Cardiac muscle cell (in vitro differentiated cells and primary cell): ENCODE data around the gene CLEC4A. TPM values are rescaled to one million over a fixed set of nuclear protein-coding genes. Genes with fewer than 3 reads are reported as not detected.

ENCODE experiments used
- DNase-seq, 2 donors: peaks; one replicate each; pipeline versions ENCODE4 v3.0.0 to v3.0.0-alpha.2; 2010 to 2017; ENCODE audit warnings: low read depth in 1 of 2, low spot score in 1 of 2
- H3K27ac ChIP-seq: fragments of 200-600 bp; sonication (generic); 2 replicates; pipeline ENCODE4 v1.5.1; 2016
- H3K27me3 ChIP-seq: fragments of 200-600 bp; sonication (generic); 2 replicates; pipeline ENCODE4 v1.6.0; 2016; ENCODE audit warnings: control low read depth
- H3K36me3 ChIP-seq: fragments of 200-600 bp; sonication (generic); 2 replicates; pipeline ENCODE4 v1.5.1; 2016; ENCODE audit warnings: control low read depth
- H3K4me1 ChIP-seq: fragments of 200-600 bp; sonication (generic); 2 replicates; pipeline ENCODE4 v1.8.1; 2017; ENCODE audit warnings: low read depth, mild to moderate bottlenecking, mixed run types
- H3K4me3 ChIP-seq: fragments of 200-600 bp; sonication (generic); 2 replicates; pipeline ENCODE4 v1.5.1; 2016; ENCODE audit warnings: mild to moderate bottlenecking
- H3K9me3 ChIP-seq: fragments of 200-600 bp; sonication (generic); 2 replicates; pipeline ENCODE4 v1.5.1; 2017; ENCODE audit warnings: low read depth, mild to moderate bottlenecking, control low read depth
- polyA plus RNA-seq: library from polyadenylated mRNA; unstranded; fragments of >200 nt; fragmentation: Nextera tagmentation; extraction: Ambion mirVana; gene quantifications from 2 replicates; pipeline ENCODE4 v1.2.1, GENCODE V29; 2016
- total RNA-seq: library from RNA; depleted of rRNA; stranded (reverse); fragments of >200 nt; gene quantifications from 2 replicates; pipeline ENCODE4 v1.2.3, GENCODE V29; 2016
- TF ChIP-seq, protein P1 (sequence below): IDR thresholded peaks from 2 replicates; pipeline ENCODE4 v1.5.1; 2012; ENCODE audit warnings: low read depth, mild to moderate bottlenecking, low read length

Gene CLEC4A
- total RNA-seq (1.8 TPM in 1 of 2 replicates, not detected in the other), polyA plus RNA-seq (0.65 and 1.9 TPM in 2 replicates)

DNA sequence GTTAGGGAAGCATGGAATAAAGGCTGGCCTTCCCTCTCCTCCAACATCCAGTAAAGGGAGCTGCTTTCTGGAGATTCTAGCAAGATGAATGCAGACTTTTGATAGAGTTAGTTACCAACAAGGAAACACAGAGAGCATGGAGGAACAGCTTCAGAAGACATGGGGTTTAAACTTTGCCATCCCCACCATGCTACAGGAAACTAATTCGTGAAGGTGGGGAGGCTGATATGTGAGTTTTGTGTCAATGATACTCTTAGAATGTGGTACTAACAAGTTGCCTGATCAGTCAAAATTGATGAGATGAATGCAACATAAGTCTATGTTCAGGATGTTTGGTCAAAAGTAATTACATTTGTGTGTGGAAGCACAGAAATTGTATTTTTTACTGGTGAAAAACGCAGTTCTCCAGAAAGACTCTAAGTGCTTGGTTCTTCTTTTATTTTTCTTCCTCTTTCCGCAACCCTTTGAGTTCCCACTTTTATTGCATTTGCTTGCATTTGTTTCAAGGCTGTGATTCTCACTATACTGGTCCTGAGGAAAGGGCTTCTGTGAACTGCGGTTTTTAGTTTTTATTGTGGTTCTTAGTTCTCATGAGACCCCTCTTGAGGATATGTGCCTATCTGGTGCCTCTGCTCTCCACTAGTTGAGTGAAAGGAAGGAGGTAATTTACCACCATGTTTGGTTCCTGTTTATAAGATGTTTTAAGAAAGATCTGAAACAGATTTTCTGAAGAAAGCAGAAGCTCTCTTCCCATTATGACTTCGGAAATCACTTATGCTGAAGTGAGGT, at the start of gene CLEC4A:
CLEC4A (plus strand) TSS at position 494 of the 789 bp plus-strand sequence; CDS start at position 756, 262 bp downstream.
- Histone ChIP-seq H3K9me3 (no peaks in the 10 kb centered on the region), H3K27ac (no peak within 1 kb of the TSS), H3K36me3 (no peaks in the 10 kb centered on the region), H3K27me3 (no peaks in the 10 kb centered on the region), H3K4me3 (no peak within 1 kb of the TSS), H3K4me1 (no peaks in the 10 kb centered on the region)
- TF ChIP-seq, protein P1, sequence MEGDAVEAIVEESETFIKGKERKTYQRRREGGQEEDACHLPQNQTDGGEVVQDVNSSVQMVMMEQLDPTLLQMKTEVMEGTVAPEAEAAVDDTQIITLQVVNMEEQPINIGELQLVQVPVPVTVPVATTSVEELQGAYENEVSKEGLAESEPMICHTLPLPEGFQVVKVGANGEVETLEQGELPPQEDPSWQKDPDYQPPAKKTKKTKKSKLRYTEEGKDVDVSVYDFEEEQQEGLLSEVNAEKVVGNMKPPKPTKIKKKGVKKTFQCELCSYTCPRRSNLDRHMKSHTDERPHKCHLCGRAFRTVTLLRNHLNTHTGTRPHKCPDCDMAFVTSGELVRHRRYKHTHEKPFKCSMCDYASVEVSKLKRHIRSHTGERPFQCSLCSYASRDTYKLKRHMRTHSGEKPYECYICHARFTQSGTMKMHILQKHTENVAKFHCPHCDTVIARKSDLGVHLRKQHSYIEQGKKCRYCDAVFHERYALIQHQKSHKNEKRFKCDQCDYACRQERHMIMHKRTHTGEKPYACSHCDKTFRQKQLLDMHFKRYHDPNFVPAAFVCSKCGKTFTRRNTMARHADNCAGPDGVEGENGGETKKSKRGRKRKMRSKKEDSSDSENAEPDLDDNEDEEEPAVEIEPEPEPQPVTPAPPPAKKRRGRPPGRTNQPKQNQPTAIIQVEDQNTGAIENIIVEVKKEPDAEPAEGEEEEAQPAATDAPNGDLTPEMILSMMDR = no peak
- DNase-seq = no peak

DNA sequence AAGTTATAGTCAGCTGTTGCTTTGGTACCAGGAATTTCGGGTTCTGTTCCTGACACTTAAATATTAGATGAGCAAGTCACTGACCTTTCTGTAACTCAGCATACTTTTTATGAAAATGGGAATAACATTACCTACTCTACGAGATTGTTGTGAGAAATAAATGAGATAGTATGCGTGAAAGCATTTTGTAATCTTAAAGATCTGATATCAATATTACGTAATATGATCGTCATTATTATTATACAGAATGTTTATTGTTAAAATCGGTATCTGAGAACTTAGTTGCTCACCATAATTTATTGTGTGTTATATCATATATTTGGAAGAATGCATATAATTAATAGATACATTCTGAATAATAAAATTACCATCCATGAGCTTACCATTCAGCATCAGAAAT, 47.5 kb upstream of the CLEC4A start:
- Histone ChIP-seq H3K9me3 (no peaks in the 10 kb centered on the region), H3K4me3 (no peak overlapping the region), H3K4me1 (peaks cover under 1% of the 10 kb centered on the region), H3K27ac (no peak overlapping the region), H3K36me3 (no peaks in the 10 kb centered on the region), H3K27me3 (no peaks in the 10 kb centered on the region)
- TF ChIP-seq, protein P1 = no peak
- no peak for DNase-seq

GRCh38 chr12:8076366-8076765, 47.1 kb upstream of the CLEC4A start:
- DNase-seq = no peak
- no peak overlapping the region for H3K27ac ChIP-seq

GRCh38 chr12:8077207-8077606, 46.2 kb upstream of the CLEC4A start:
- Histone ChIP-seq H3K36me3 (no peaks in the 10 kb centered on the region), H3K4me3 (no peak overlapping the region), H3K9me3 (no peaks in the 10 kb centered on the region), H3K4me1 (peaks cover 5% of the 10 kb centered on the region), H3K27me3 (no peaks in the 10 kb centered on the region), H3K27ac (no peak overlapping the region)
- TF ChIP-seq, protein P1 = no peak
- no peak for DNase-seq

More at GRCh38 chr12:8076366-8076765, 47.1 kb upstream of the CLEC4A start:
- Histone ChIP-seq H3K27me3 (no peaks in the 10 kb centered on the region), H3K4me3 (no peak overlapping the region), H3K36me3 (no peaks in the 10 kb centered on the region), H3K9me3 (no peaks in the 10 kb centered on the region), H3K4me1 (peaks cover 4% of the 10 kb centered on the region)
- TF ChIP-seq, protein P1 = no peak

- Histone ChIP-seq H3K4me3 (no peak overlapping the region), H3K27me3 (no peaks in the 10 kb centered on the region), H3K36me3 (no peaks in the 10 kb centered on the region), H3K9me3 (no peaks in the 10 kb centered on the region), H3K27ac (no peak overlapping the region), H3K4me1 (peaks cover 5% of the 10 kb centered on the region)
- TF ChIP-seq, protein P1 = peak; percentile 50
- peak; percentile 57 to 83 for DNase-seq
Measured at GRCh38 chr12:8078398-8078797, 45.0 kb upstream of the CLEC4A start.
